Adrenal gland (tissue), 5 donors: ENCODE data around the gene ZFP42.

Experiments
- POLR2A ChIP-seq, 2 donors: fragments of 450-650 bp; IDR thresholded peaks; one replicate each; pipeline ENCODE4 v1.6.1; 2017; ENCODE audit warnings: antibody characterized with exemption in 2 of 2, mild to moderate bottlenecking in 2 of 2, moderate library complexity in 1 of 2
- TF ChIP-seq, protein P1 (sequence below), 6 experiments: fragments of 450-650 bp in 4 of 6; fragments of 200-600 bp in 2 of 6; sonication (generic) in 1 of 6; IDR thresholded peaks; 1 replicate in 5 of 6; 2 replicates in 1 of 6; pipeline versions ENCODE4 v1.5.1 to v1.8.0; 2016 to 2021; ENCODE audit warnings: antibody characterized with exemption in 6 of 6, mild to moderate bottlenecking in 2 of 6, moderate library complexity in 1 of 6
- donor health status: DM: no; HTN: no; CAD: no.

DNA sequence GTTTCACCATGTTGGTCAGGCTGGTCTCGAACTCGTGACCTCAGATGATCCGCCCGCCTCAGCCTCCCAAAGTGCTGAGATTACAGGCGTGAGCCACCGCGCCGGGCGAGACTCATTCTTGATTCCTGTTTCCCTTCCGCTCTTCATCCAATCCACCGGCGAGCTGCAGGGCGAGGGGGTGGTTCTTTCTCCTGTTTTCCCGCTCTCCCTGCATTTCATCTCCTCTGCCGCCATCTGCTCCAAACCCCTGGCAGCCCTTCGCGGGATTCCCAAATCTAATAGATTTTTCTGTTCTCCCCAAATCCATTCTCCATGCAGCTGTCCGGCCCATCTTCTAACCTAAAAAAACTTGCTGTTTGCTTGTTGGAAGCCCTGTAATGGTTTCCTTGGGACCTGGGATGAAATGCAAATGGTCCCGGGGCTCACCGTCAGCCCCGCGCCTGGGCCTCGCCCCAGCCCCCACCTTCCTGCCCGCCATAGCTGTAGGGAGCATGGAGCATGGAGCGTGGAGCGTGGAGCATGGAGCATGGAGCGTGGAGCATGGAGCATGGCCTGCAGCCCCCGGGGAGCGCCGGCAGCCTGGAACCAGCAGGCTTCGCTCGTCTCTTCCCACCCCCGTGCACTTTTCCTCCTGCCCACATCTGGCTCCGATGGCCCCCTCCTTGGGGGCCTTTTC lies 1.1 kb downstream of the ZFP42 start:
- TF ChIP-seq POLR2A (IDR thresholded peaks at IDR 0.05), result no peak
- TF ChIP-seq, protein P1, sequence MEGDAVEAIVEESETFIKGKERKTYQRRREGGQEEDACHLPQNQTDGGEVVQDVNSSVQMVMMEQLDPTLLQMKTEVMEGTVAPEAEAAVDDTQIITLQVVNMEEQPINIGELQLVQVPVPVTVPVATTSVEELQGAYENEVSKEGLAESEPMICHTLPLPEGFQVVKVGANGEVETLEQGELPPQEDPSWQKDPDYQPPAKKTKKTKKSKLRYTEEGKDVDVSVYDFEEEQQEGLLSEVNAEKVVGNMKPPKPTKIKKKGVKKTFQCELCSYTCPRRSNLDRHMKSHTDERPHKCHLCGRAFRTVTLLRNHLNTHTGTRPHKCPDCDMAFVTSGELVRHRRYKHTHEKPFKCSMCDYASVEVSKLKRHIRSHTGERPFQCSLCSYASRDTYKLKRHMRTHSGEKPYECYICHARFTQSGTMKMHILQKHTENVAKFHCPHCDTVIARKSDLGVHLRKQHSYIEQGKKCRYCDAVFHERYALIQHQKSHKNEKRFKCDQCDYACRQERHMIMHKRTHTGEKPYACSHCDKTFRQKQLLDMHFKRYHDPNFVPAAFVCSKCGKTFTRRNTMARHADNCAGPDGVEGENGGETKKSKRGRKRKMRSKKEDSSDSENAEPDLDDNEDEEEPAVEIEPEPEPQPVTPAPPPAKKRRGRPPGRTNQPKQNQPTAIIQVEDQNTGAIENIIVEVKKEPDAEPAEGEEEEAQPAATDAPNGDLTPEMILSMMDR (IDR thresholded peaks at IDR 0.05), result no peak
